Measurements from ENCODE around the gene CERS4.

GRCh38 chr19:8304841-8305621 is 95.9 kb downstream of the CERS4 start:
- no peak for TF ChIP-seq TAF1 (IDR thresholded peaks at IDR 0.05; ENCODE audit: low read depth, low read length)
- TF ChIP-seq SPI1 (IDR thresholded peaks at IDR 0.05; ENCODE audit: low read depth, low read length): no peak
- no peak for TF ChIP-seq POLR2A (IDR thresholded peaks at IDR 0.05; ENCODE audit: low read depth, low read length)
- TF ChIP-seq POLR2AphosphoS5 (IDR thresholded peaks at IDR 0.05; ENCODE audit: low read depth, low read length): no peak
